Fibroblast of lung (primary cell): ENCODE data around the gene KCNIP4.

ENCODE experiments used
- EZH2 ChIP-seq: IDR thresholded peaks from 2 replicates; pipeline ENCODE4 v1.5.1; 2012; ENCODE audit warnings: low read length, control low read depth, mild to moderate bottlenecking; ENCODE audit errors: missing control alignments
- TF ChIP-seq, protein P1 (sequence below), 2 donors: IDR thresholded peaks in 1 of 2; conservative IDR thresholded peaks in 1 of 2; 1 replicate in 1 of 2; 2 replicates in 1 of 2; pipeline ENCODE4 v1.5.1; 2011 to 2012; ENCODE audit warnings: low read length in 2 of 2, control low read depth in 1 of 2, inconsistent platforms in 1 of 2, low read depth in 1 of 2, mild to moderate bottlenecking in 1 of 2

GRCh38 chr4:21454831-21455230, 493.7 kb downstream of the KCNIP4 start:
- TF ChIP-seq, protein P1, sequence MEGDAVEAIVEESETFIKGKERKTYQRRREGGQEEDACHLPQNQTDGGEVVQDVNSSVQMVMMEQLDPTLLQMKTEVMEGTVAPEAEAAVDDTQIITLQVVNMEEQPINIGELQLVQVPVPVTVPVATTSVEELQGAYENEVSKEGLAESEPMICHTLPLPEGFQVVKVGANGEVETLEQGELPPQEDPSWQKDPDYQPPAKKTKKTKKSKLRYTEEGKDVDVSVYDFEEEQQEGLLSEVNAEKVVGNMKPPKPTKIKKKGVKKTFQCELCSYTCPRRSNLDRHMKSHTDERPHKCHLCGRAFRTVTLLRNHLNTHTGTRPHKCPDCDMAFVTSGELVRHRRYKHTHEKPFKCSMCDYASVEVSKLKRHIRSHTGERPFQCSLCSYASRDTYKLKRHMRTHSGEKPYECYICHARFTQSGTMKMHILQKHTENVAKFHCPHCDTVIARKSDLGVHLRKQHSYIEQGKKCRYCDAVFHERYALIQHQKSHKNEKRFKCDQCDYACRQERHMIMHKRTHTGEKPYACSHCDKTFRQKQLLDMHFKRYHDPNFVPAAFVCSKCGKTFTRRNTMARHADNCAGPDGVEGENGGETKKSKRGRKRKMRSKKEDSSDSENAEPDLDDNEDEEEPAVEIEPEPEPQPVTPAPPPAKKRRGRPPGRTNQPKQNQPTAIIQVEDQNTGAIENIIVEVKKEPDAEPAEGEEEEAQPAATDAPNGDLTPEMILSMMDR (conservative IDR thresholded peaks at IDR 0.05 in 1 of 2, IDR thresholded peaks at IDR 0.05 in 1 of 2; ENCODE audit: low read depth in 1 of 2, low read length in 2 of 2), result no peak
- TF ChIP-seq EZH2, result no peak
